Measurements from ENCODE around the gene SPTB. TPM values are rescaled to one million over a fixed set of nuclear protein-coding genes. Genes with fewer than 3 reads are reported as not detected.

Gene SPTB
- total RNA-seq, 1 donor from 2014 or later: 8.9 TPM

- peaks cover 6% of the 10 kb centered on the region for H3K27me3 Mint-ChIP-seq (ENCODE audit: low read depth)
- peaks cover 21% of the 10 kb centered on the region for H3K4me1 Mint-ChIP-seq
- TF ChIP-seq, protein P1, sequence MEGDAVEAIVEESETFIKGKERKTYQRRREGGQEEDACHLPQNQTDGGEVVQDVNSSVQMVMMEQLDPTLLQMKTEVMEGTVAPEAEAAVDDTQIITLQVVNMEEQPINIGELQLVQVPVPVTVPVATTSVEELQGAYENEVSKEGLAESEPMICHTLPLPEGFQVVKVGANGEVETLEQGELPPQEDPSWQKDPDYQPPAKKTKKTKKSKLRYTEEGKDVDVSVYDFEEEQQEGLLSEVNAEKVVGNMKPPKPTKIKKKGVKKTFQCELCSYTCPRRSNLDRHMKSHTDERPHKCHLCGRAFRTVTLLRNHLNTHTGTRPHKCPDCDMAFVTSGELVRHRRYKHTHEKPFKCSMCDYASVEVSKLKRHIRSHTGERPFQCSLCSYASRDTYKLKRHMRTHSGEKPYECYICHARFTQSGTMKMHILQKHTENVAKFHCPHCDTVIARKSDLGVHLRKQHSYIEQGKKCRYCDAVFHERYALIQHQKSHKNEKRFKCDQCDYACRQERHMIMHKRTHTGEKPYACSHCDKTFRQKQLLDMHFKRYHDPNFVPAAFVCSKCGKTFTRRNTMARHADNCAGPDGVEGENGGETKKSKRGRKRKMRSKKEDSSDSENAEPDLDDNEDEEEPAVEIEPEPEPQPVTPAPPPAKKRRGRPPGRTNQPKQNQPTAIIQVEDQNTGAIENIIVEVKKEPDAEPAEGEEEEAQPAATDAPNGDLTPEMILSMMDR (IDR thresholded peaks at IDR 0.05; ENCODE audit: unreplicated experiment): no peak
- H3K9me3 Mint-ChIP-seq: no peaks in the 10 kb centered on the region
- peak overlapping the region; percentile 74 for H3K27ac Mint-ChIP-seq
- H3K4me3 Mint-ChIP-seq: no peak overlapping the region
- H3K36me3 Mint-ChIP-seq: no peaks in the 10 kb centered on the region
- DNase-seq (ENCODE audit: low spot score in 2 of 2, unreplicated experiment in 2 of 2): no peak
Measured at GRCh38 chr14:64846319-64846718, 33.4 kb downstream of the SPTB start.

DNA sequence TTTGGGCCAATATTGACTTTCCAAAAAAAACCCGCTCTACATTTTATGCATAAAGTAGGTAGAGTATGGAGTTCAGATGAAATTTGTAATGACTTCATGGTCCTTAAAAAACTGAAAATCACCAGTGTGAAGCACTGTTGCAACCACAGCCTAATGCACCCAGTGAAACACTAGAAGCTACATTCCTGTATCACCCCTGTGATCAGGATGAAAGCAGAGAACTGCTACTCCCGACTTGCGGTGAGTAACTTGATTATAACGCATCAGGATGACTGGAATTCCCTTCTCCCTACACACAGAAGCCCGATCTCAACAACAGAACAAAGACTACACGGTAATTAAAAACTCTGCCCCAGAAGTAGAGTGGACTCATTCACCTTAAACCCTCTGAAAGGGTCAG is 33.8 kb downstream of the SPTB start:
- TF ChIP-seq, protein P1 (IDR thresholded peaks at IDR 0.05; ENCODE audit: unreplicated experiment): no peak
- no peaks in the 10 kb centered on the region for H3K9me3 Mint-ChIP-seq
- no peak for DNase-seq (ENCODE audit: low spot score in 2 of 2, unreplicated experiment in 2 of 2)
- H3K4me1 Mint-ChIP-seq: peaks cover 25% of the 10 kb centered on the region
- peak overlapping the region; percentile 74 for H3K27ac Mint-ChIP-seq
- H3K4me3 Mint-ChIP-seq: no peak overlapping the region
- no peaks in the 10 kb centered on the region for H3K36me3 Mint-ChIP-seq
- H3K27me3 Mint-ChIP-seq (ENCODE audit: low read depth): peaks cover 6% of the 10 kb centered on the region

GRCh38 chr14:64844969-64845536 is 34.7 kb downstream of the SPTB start:
- Mint-ChIP-seq H3K36me3 (no peaks in the 10 kb centered on the region), H3K27me3 (ENCODE audit: low read depth) (peaks cover 6% of the 10 kb centered on the region), H3K27ac (peak overlapping the region; percentile 3), H3K4me3 (no peak overlapping the region), H3K9me3 (no peaks in the 10 kb centered on the region), H3K4me1 (peaks cover 26% of the 10 kb centered on the region)
- DNase-seq (ENCODE audit: low spot score in 2 of 2, unreplicated experiment in 2 of 2): no peak
- TF ChIP-seq, protein P1 (IDR thresholded peaks at IDR 0.05; ENCODE audit: unreplicated experiment): no peak

GRCh38 chr14:64844272-64844671 is 35.4 kb downstream of the SPTB start:
- peaks cover under 1% of the 10 kb centered on the region for H3K9me3 Mint-ChIP-seq
- H3K36me3 Mint-ChIP-seq: no peaks in the 10 kb centered on the region
- DNase-seq (ENCODE audit: low spot score in 2 of 2, unreplicated experiment in 2 of 2): no peak
- TF ChIP-seq, protein P1 (IDR thresholded peaks at IDR 0.05; ENCODE audit: unreplicated experiment): no peak
- no peak overlapping the region for H3K27ac Mint-ChIP-seq
- H3K4me3 Mint-ChIP-seq: no peak overlapping the region
- peaks cover 6% of the 10 kb centered on the region for H3K27me3 Mint-ChIP-seq (ENCODE audit: low read depth)
- peaks cover 26% of the 10 kb centered on the region for H3K4me1 Mint-ChIP-seq

GRCh38 chr14:64843548-64843947 is 36.2 kb downstream of the SPTB start:
- Mint-ChIP-seq H3K4me3 (no peak overlapping the region), H3K4me1 (peaks cover 26% of the 10 kb centered on the region), H3K27ac (no peak overlapping the region), H3K36me3 (no peaks in the 10 kb centered on the region), H3K27me3 (ENCODE audit: low read depth) (peaks cover 6% of the 10 kb centered on the region), H3K9me3 (peaks cover 3% of the 10 kb centered on the region)
- TF ChIP-seq, protein P1 (IDR thresholded peaks at IDR 0.05; ENCODE audit: unreplicated experiment): no peak
- no peak for DNase-seq (ENCODE audit: low spot score in 2 of 2, unreplicated experiment in 2 of 2)
